Kidney epithelial cell (primary cell): Measurements from ENCODE around the gene RIOK3. TPM values are rescaled to one million over a fixed set of nuclear protein-coding genes. Genes with fewer than 3 reads are reported as not detected.

Experiments used
- DNase-seq: peaks from one replicate; pipeline ENCODE4 v3.0.0-alpha.2; 2010; ENCODE audit warnings: low read depth
- H3K27me3 ChIP-seq: 2 replicates; pipeline ENCODE4 v1.6.0; 2011; ENCODE audit warnings: low read length; ENCODE audit not compliant: control insufficient read depth, insufficient read depth
- H3K36me3 ChIP-seq: 2 replicates; pipeline ENCODE4 v1.5.1; 2011; ENCODE audit warnings: low read length; ENCODE audit not compliant: control insufficient read depth, insufficient read depth
- H3K4me3 ChIP-seq: 2 replicates; pipeline ENCODE4 v1.5.1; 2011; ENCODE audit warnings: low read depth, mild to moderate bottlenecking, control low read depth, low read length
- CTCF ChIP-seq: IDR thresholded peaks from 2 replicates; pipeline ENCODE4 v1.5.1; 2011; ENCODE audit warnings: mild to moderate bottlenecking, moderate library complexity, low read length, control low read depth, inconsistent platforms; ENCODE audit not compliant: insufficient read depth, poor library complexity, severe bottlenecking
- total RNA-seq: library from RNA; depleted of rRNA; stranded (reverse); fragments of >200 nt; gene quantifications from 2 replicates; pipeline ENCODE4 v1.2.3, GENCODE V29; 2015

The RIOK3 gene
- total RNA-seq, 1 donor from 2014 or later: 79.8 TPM

GRCh38 chr18:23452347-23452727 lies 750 bp upstream of the RIOK3 start:
- H3K4me3 ChIP-seq: no peak overlapping the region
- DNase-seq: no peak
- H3K36me3 ChIP-seq: no peaks in the 10 kb centered on the region
- H3K27me3 ChIP-seq: no peaks in the 10 kb centered on the region
- TF ChIP-seq CTCF: no peak

GRCh38 chr18:23453680-23454058 lies 582 bp downstream of the RIOK3 start:
- no peak for TF ChIP-seq CTCF
- no peak for DNase-seq
- Histone ChIP-seq H3K36me3 (no peaks in the 10 kb centered on the region), H3K4me3 (peak overlapping the region; percentile 80), H3K27me3 (no peaks in the 10 kb centered on the region)

- no peak for TF ChIP-seq CTCF
These were observed 3.7 kb downstream of the RIOK3 start for GRCh38 chr18:23456835-23457234.

GRCh38 chr18:23458830-23459529 lies 5.9 kb downstream of the RIOK3 start:
- no peak for DNase-seq
- peaks cover under 1% of the 10 kb centered on the region for H3K36me3 ChIP-seq

More at GRCh38 chr18:23456835-23457234, 3.7 kb downstream of the RIOK3 start:
- Histone ChIP-seq H3K36me3 (no peaks in the 10 kb centered on the region), H3K4me3 (no peak overlapping the region), H3K27me3 (no peaks in the 10 kb centered on the region)
- DNase-seq: no peak

GRCh38 chr18:23459530-23459921 lies 6.4 kb downstream of the RIOK3 start:
- Histone ChIP-seq H3K36me3 (peaks cover 1% of the 10 kb centered on the region), H3K4me3 (no peak overlapping the region), H3K27me3 (no peaks in the 10 kb centered on the region)
- no peak for TF ChIP-seq CTCF
- DNase-seq: no peak

More at GRCh38 chr18:23458830-23459529, 5.9 kb downstream of the RIOK3 start:
- Histone ChIP-seq H3K4me3 (no peak overlapping the region), H3K27me3 (no peaks in the 10 kb centered on the region)
- TF ChIP-seq CTCF: no peak
